DOHH2 (cell line): ENCODE measurements around the gene ITGA11.

Experiments used
- H3F3A ChIP-seq: fragments of 200-600 bp; sonication (generic), shearing (Covaris generic); 2 replicates; pipeline ENCODE4 v1.6.0; 2016; ENCODE audit warnings: antibody characterized with exemption, mild to moderate bottlenecking; ENCODE audit not compliant: control insufficient read depth, insufficient read depth
- H3K27ac ChIP-seq: fragments of 200-600 bp; sonication (generic); 2 replicates; pipeline ENCODE4 v1.5.1; 2014; ENCODE audit warnings: low read depth, mild to moderate bottlenecking, low read length, moderate library complexity
- H3K27me3 ChIP-seq: fragments of 200-600 bp; sonication (generic); 2 replicates; pipeline ENCODE4 v1.6.1; 2014; ENCODE audit warnings: mild to moderate bottlenecking, low read length, mixed read lengths; ENCODE audit not compliant: control insufficient read depth
- H3K36me3 ChIP-seq: fragments of 200-600 bp; sonication (generic); 2 replicates; pipeline ENCODE4 v1.6.1; 2014; ENCODE audit warnings: mild to moderate bottlenecking, low read length, moderate library complexity, mixed read lengths; ENCODE audit not compliant: control insufficient read depth
- H3K4me1 ChIP-seq: fragments of 200-600 bp; sonication (generic); 2 replicates; pipeline ENCODE4 v1.6.1; 2014; ENCODE audit warnings: mild to moderate bottlenecking, low read length, mixed read lengths; ENCODE audit not compliant: control insufficient read depth
- H3K4me2 ChIP-seq: fragments of 200-600 bp; sonication (generic); 2 replicates; pipeline ENCODE4 v1.6.0; 2014; ENCODE audit warnings: mild to moderate bottlenecking, low read length, moderate library complexity
- H3K4me3 ChIP-seq: fragments of 200-600 bp; sonication (generic); 2 replicates; pipeline ENCODE4 v1.5.1; 2014; ENCODE audit warnings: mild to moderate bottlenecking, low read length, mixed read lengths
- H3K79me2 ChIP-seq: fragments of 200-600 bp; sonication (generic); 2 replicates; pipeline ENCODE4 v1.6.1; 2014; ENCODE audit warnings: mild to moderate bottlenecking, low read length, mixed read lengths; ENCODE audit not compliant: control insufficient read depth
- H3K9me2 ChIP-seq: fragments of 200-600 bp; sonication (generic); replicated peaks from 2 replicates; pipeline ENCODE4 v1.6.1; 2014; ENCODE audit warnings: mild to moderate bottlenecking, low read length, mixed read lengths; ENCODE audit not compliant: control insufficient read depth
- H3K9me3 ChIP-seq: fragments of 200-600 bp; sonication (generic); 2 replicates; pipeline ENCODE4 v1.6.1; 2014; ENCODE audit warnings: antibody characterized with exemption, low read length, mixed read lengths; ENCODE audit not compliant: control insufficient read depth, insufficient read depth
- H4K20me1 ChIP-seq: fragments of 200-600 bp; sonication (generic); 2 replicates; pipeline ENCODE4 v1.6.0; 2014; ENCODE audit warnings: low read depth, mild to moderate bottlenecking, antibody characterized with exemption, low read length, moderate library complexity; ENCODE audit not compliant: control insufficient read depth, insufficient read depth
- CTCF ChIP-seq: fragments of 200-600 bp; sonication (generic); IDR thresholded peaks from one replicate; pipeline ENCODE4 v1.5.1; 2014; ENCODE audit warnings: antibody characterized with exemption, mild to moderate bottlenecking, low read depth, low read length; ENCODE audit not compliant: poor library complexity, severe bottlenecking
- EZH2phosphoT487 ChIP-seq: fragments of 200-600 bp; sonication (generic); IDR thresholded peaks from 2 replicates; pipeline ENCODE4 v1.6.1; 2017; ENCODE audit warnings: borderline replicate concordance, mild to moderate bottlenecking, antibody characterized with exemption, low read length, moderate library complexity, mixed read lengths

The ITGA11 gene

DNA sequence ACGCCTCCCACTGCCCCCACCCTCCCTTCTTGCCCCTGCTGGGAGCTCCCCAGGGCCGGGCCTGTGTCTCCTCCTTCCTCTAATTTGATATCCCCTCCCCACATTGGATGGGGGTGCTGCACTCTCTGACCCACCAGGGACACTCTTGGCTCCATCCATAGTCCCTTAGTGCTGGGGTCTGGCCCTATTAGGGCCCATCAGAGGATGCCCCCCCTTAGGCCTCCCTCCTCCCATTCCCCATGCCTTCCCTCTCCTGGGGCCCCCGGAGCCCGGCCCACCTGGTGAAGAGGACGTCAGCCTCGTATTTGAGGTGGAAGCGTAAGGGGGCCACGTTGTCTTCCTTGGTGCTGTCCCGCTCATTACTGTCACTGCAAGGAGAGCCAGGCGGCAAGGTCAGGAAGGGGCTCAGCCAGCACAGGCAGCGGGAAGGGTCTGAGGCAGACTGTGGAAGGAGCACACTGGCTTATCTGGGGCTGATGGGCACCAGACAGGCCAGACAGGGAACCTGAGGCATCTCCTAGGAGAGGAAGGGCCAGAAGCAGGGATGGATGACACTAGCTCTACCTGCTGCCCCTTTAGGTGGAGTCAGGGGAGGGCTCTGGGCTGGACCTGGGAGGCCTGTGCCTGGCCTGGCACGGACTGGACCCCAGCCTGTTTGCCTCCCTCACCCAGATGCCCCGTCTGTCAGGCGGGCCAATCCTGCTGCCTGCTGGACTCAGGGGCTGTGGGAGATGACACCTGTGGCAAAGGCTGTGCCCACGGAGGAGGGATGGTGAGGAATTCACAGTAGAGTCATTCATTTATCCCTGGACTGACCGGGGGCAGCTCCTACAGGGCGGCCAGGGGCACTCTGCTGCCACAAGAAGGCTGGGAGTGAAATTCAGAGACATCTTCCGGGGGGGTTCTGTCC is 118.2 kb downstream of the ITGA11 start:
- H3K27me3 ChIP-seq: no peaks in the 10 kb centered on the region
- no peak for TF ChIP-seq EZH2phosphoT487
- no peak for TF ChIP-seq CTCF
- H3K36me3 ChIP-seq: no peaks in the 10 kb centered on the region
- H3K4me3 ChIP-seq: no peak overlapping the region
- no peaks in the 10 kb centered on the region for H3K4me1 ChIP-seq
- H4K20me1 ChIP-seq: no peaks in the 10 kb centered on the region
- no peak overlapping the region for H3K4me2 ChIP-seq
- H3K9me3 ChIP-seq: no peaks in the 10 kb centered on the region
- no peaks in the 10 kb centered on the region for H3K9me2 ChIP-seq
- no peaks in the 10 kb centered on the region for H3F3A ChIP-seq
- no peaks in the 10 kb centered on the region for H3K79me2 ChIP-seq
- no peak overlapping the region for H3K27ac ChIP-seq

- H3F3A ChIP-seq: no peaks in the 10 kb centered on the region
- no peaks in the 10 kb centered on the region; the same call in none of the 2 replicates for H3K27me3 ChIP-seq
- TF ChIP-seq EZH2phosphoT487: no peak
- no peak for TF ChIP-seq CTCF
- H3K9me3 ChIP-seq: no peaks in the 10 kb centered on the region
- no peaks in the 10 kb centered on the region for H3K79me2 ChIP-seq
- H3K4me2 ChIP-seq: no peak overlapping the region
- no peaks in the 10 kb centered on the region for H3K9me2 ChIP-seq
- H4K20me1 ChIP-seq: no peaks in the 10 kb centered on the region
- no peaks in the 10 kb centered on the region for H3K4me1 ChIP-seq
- H3K4me3 ChIP-seq: no peak overlapping the region
- H3K36me3 ChIP-seq: no peaks in the 10 kb centered on the region
- H3K27ac ChIP-seq: no peak overlapping the region
Observed at GRCh38 chr15:68312701-68313204, 119.2 kb downstream of the ITGA11 start.

GRCh38 chr15:68311859-68312557 is 120.0 kb downstream of the ITGA11 start:
- H3K27me3 ChIP-seq: peaks cover 7% of the 10 kb centered on the region
- no peaks in the 10 kb centered on the region for H3K9me2 ChIP-seq
- no peak overlapping the region for H3K27ac ChIP-seq
- H3K36me3 ChIP-seq: no peaks in the 10 kb centered on the region
- H4K20me1 ChIP-seq: no peaks in the 10 kb centered on the region
- TF ChIP-seq CTCF (no peak), EZH2phosphoT487 (no peak)
- no peak overlapping the region for H3K4me3 ChIP-seq
- no peaks in the 10 kb centered on the region for H3F3A ChIP-seq
- no peaks in the 10 kb centered on the region for H3K4me1 ChIP-seq
- H3K4me2 ChIP-seq: no peak overlapping the region
- H3K9me3 ChIP-seq: no peaks in the 10 kb centered on the region
- no peaks in the 10 kb centered on the region for H3K79me2 ChIP-seq
